Right ventricle myocardium superior (tissue), 1 donor: ENCODE data around the gene UBE2D1. TPM values are rescaled to one million over a fixed set of nuclear protein-coding genes. Genes with fewer than 3 reads are reported as not detected.
"Not testable (repeated sequence)": the region's sequence is repeated elsewhere in the genome, so short reads cannot be mapped to it uniquely, and the experiment has no call there.

Source experiments
- ATAC-seq: fragments of 200-7000 bp; cut with Tn5 transposase; one replicate; pipeline ENCODE4 v1.9.1; 2020; ENCODE audit warnings: mild to moderate bottlenecking; ENCODE audit not compliant: poor library complexity
- DNase-seq: peaks from one replicate; pipeline ENCODE4 v3.0.0-alpha.2; 2020
- intact Hi-C: fragments of 100-400 bp; cut with DNase I; formaldehyde crosslinking; loops from one replicate; pipeline ENCODE4 v1.11.2; 2022
- total RNA-seq: library from RNA; stranded (reverse); fragmentation: NEBNext Ultra II Directional; extraction: Animal tissue kit (Norgen Biotek cat#: 25700); gene quantifications from one replicate; pipeline ENCODE4 v1.2.1, GENCODE V29; 2021
- donor health status: DM: no; HTN: yes; CAD: no; lungs with severe emphysema.

Gene UBE2D1
- total RNA-seq, 1 donor from 2014 or later = 61.2 TPM

DNA sequence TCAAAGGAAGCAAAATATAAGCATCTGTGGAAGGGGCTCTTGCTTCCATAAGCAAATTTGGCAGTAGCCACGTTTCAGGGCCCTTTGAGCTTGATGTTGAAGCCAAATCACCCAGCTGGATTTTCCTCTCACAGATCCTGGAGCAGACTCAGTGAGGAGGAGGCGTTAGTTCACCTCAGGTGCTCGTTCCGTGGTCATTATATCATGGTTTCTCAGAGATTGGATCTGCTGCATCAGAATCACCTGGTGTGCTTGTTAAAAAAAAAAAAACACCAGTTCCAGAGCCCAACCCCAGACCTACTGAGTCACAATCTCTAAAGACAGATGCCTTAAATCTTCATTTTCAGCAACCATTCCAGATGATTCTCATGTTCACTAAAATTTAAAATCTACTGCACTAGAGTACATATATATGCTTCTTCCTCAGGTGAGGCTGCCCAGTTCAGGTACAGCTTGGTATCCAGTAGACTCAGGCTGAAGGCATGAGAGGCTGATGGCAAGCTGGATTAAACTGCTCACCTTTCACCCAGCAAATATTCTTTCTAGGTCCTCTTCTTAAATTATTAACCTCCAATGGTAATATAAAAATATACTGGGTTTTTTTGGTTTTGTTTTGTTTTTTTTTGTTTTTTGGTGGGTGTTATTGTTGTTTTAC is 75.3 kb downstream of the UBE2D1 start:
- intact Hi-C loops = no loop called here
- no peak for ATAC-seq
- DNase-seq = no peak

DNA sequence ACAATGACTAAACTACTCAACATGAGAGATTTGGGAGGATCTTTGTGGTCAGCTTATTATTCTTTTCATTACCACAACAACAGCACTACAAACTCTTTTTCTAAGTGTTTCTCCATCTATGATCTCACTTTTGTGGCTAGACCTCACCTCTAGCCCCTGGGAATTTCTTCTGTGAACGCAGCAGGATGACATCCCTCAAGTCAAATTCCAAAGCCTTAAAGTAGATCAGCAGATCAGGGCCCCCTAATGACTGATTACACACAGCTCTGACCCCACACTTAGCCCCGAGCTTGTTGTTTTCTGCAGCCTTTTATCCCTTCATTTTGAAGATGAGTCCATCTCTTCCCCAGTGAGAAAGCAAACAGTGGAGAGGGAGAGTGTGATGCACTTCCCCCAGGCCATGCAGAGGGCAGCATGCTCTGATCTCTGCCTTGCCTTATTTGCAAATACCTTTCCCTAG is 77.7 kb downstream of the UBE2D1 start:
- no peak for ATAC-seq
- DNase-seq = no peak
- intact Hi-C loops = no loop called here

DNA sequence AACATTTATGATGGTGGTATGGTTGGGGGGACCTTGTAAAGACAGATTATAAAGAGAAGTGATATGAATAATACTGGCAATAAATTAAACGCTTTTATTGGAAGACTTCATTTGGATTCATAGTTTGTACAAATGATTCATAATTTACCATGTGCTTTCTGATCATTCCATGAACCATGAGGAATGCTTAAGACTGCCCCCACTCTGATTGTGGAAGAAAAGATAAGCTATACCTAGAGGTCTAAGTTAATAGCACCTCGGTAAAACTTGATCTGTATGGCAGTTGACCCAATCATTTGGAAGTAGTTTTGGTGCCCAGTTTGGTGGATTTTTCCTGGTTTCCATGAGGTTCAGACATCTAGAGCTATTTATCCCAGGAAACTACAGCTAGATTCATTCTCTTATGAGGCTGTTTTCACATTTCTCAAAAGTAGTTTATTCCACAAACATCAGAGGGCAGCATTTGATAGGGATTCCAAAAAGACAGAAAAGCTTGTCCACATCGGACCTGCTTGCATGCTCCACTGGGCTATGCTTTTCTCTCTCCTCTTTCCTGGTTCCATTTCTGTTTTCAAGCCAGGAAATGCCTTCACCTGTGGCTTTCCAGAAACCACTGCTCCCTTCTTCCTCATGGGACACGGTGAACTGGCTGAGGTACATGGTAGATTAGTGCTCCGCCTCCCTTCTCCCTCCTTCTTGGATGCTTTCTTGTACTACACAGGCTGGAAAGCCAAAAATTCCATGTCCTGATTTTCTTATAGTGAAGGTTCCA is 79.7 kb downstream of the UBE2D1 start:
- ATAC-seq (peak; percentile 73), DNase-seq (no peak)
- intact Hi-C loops = no loop called here

DNA sequence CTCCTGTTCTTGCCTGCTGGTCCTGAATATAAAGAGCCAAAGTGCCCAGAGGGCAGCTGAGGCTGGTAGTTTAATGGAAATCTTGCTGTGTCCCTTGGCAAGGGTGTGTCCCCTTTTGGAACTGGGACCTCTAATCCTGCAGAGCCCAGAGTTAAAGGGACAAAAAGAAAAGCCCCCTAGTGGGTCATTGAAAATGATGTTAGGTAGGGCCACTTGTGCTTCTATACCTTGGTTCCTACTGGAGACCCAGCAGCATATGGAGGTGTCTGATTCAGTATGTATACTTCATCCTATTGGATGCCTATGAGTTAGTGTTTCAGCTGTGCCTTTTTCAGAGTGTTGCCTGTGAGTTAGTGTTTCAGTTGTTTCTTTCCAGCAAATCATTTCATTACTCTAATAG is 81.0 kb downstream of the UBE2D1 start:
- intact Hi-C loops = no loop called here
- ATAC-seq (no peak), DNase-seq (no peak)

DNA sequence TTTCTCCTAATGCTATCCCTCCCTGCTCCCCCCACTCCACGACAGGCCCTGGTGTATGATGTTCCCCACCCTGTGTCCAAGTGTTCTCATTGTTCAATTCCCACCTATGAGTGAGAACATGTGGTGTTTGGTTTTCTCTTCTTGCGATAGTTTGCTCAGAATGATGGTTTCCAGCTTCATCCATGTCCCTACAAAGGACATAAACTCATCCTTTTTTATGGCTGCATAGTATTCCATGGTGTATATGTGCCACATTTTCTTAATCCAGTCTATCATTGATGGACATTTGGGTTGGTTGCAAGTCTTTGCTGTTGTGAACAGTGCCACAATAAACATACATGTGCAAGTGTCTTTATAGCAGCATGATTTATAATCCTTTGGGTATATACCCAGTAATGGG is 83.1 kb downstream of the UBE2D1 start:
- intact Hi-C loops, ATAC-seq, DNase-seq: not testable (repeated sequence)

Other genes starting within 250 kb of the UBE2D1 start
- 2.1 TPM for gene IPMK, start 67.1 kb upstream of the UBE2D1 start, total RNA-seq
- gene CISD1, start 65.8 kb upstream of the UBE2D1 start, total RNA-seq = 182 TPM
- 26.4 TPM for gene TFAM, start 50.4 kb downstream of the UBE2D1 start, total RNA-seq
- 6.1 TPM for gene BICC1, start 177.9 kb downstream of the UBE2D1 start, total RNA-seq